GM23338 (cell line): ENCODE measurements around the gene WDR62. TPM values are rescaled to one million over a fixed set of nuclear protein-coding genes. Genes with fewer than 3 reads are reported as not detected.
A peak's percentile ranks its signal among the peaks of the same experiment; 100 is the strongest.

Experiments used
- ATAC-seq: fragments of 200-7000 bp; cut with Tn5 transposase; 3 replicates; pipeline ENCODE4 v1.9.1; 2020
- DNase-seq: peaks from one replicate; pipeline ENCODE4 v3.0.0-alpha.2; 2015; ENCODE audit warnings: low spot score
- H2AFZ ChIP-seq: fragments of 200-600 bp; sonication (generic); 2 replicates; pipeline ENCODE4 v1.8.0; 2016; ENCODE audit warnings: antibody characterized with exemption, mild to moderate bottlenecking, moderate library complexity
- H3F3A ChIP-seq: fragments of 200-600 bp; sonication (generic); replicated peaks from 2 replicates; pipeline ENCODE4 v1.8.0; 2017; ENCODE audit warnings: antibody characterized with exemption, mixed run types, low read depth
- H3K27ac ChIP-seq: fragments of 200-600 bp; sonication (generic); 2 replicates; pipeline ENCODE4 v1.6.1; 2016; ENCODE audit warnings: low read depth
- H3K27me3 ChIP-seq: fragments of 200-600 bp; sonication (generic); 2 replicates; pipeline ENCODE4 v1.8.0; 2016; ENCODE audit warnings: mild to moderate bottlenecking, mixed run types, moderate library complexity; ENCODE audit not compliant: insufficient read depth
- H3K36me3 ChIP-seq: fragments of 200-600 bp; sonication (generic); 2 replicates; pipeline ENCODE4 v1.8.0; 2016; ENCODE audit warnings: mild to moderate bottlenecking; ENCODE audit not compliant: insufficient read depth
- H3K4me1 ChIP-seq: fragments of 200-600 bp; sonication (generic); 2 replicates; pipeline ENCODE4 v1.8.0; 2016; ENCODE audit warnings: mild to moderate bottlenecking, moderate library complexity; ENCODE audit not compliant: insufficient read depth
- H3K4me2 ChIP-seq: fragments of 200-600 bp; sonication (generic); 2 replicates; pipeline ENCODE4 v1.7.1; 2017; ENCODE audit warnings: mixed run types
- H3K4me3 ChIP-seq: fragments of 200-600 bp; sonication (generic); 2 replicates; pipeline ENCODE4 v1.6.1; 2016; ENCODE audit warnings: mixed run types
- H3K79me2 ChIP-seq: fragments of 200-600 bp; sonication (generic); replicated peaks from 2 replicates; pipeline ENCODE4 v1.8.0; 2017; ENCODE audit warnings: mild to moderate bottlenecking; ENCODE audit not compliant: insufficient read depth
- H3K9me2 ChIP-seq: fragments of 200-600 bp; sonication (generic); 2 replicates; pipeline ENCODE4 v1.8.0; 2017; ENCODE audit not compliant: insufficient read depth
- H4K20me1 ChIP-seq: fragments of 200-600 bp; sonication (generic); replicated peaks from 2 replicates; pipeline ENCODE4 v1.8.0; 2017; ENCODE audit warnings: mild to moderate bottlenecking; ENCODE audit not compliant: insufficient read depth
- H3K27ac Mint-ChIP-seq: 2 replicates; pipeline ENCODE4 v1.8.0; 2020; ENCODE audit warnings: inconsistent platforms, mild to moderate bottlenecking, moderate library complexity, mixed read lengths
- H3K27me3 Mint-ChIP-seq: 3 replicates; pipeline ENCODE4 v1.8.0; 2022; ENCODE audit warnings: low read depth, mild to moderate bottlenecking, moderate library complexity, mixed read lengths, inconsistent platforms; ENCODE audit not compliant: insufficient read depth, poor library complexity
- H3K36me3 Mint-ChIP-seq: 3 replicates; pipeline ENCODE4 v1.8.0; 2021; ENCODE audit warnings: low read depth, mild to moderate bottlenecking, inconsistent platforms, moderate library complexity, mixed read lengths
- H3K4me1 Mint-ChIP-seq: 3 replicates; pipeline ENCODE4 v1.8.0; 2020; ENCODE audit warnings: mild to moderate bottlenecking, inconsistent platforms, mixed read lengths
- H3K4me3 Mint-ChIP-seq: 3 replicates; pipeline ENCODE4 v1.8.0; 2021; ENCODE audit warnings: moderate library complexity, mild to moderate bottlenecking, inconsistent platforms, mixed read lengths
- H3K9me3 Mint-ChIP-seq: 3 replicates; pipeline ENCODE4 v1.8.0; 2020; ENCODE audit warnings: moderate library complexity, mild to moderate bottlenecking, inconsistent platforms, mixed read lengths
- CREB1 ChIP-seq: fragments of 250-450 bp; sonication (Bioruptor Pico); IDR thresholded peaks from 2 replicates; pipeline ENCODE4 v1.5.0; 2020; ENCODE audit warnings: low read depth, mild to moderate bottlenecking, moderate library complexity
- EZH2phosphoT487 ChIP-seq: fragments of 200-600 bp; sonication (generic); IDR thresholded peaks from one replicate; pipeline ENCODE4 v1.8.1; 2018; ENCODE audit warnings: antibody characterized with exemption; ENCODE audit not compliant: unreplicated experiment
- JUNB ChIP-seq: IDR thresholded peaks from one replicate; pipeline ENCODE4 v1.6.1; 2016; ENCODE audit warnings: antibody characterized with exemption; ENCODE audit not compliant: unreplicated experiment
- NANOG ChIP-seq: IDR thresholded peaks from 2 replicates; pipeline ENCODE4 v1.6.1; 2016; ENCODE audit warnings: antibody characterized with exemption, borderline replicate concordance
- POLR2AphosphoS5 ChIP-seq: IDR thresholded peaks from 2 replicates; pipeline ENCODE4 v1.6.1; 2016; ENCODE audit warnings: antibody characterized with exemption, low read depth
- REST ChIP-seq: IDR thresholded peaks from one replicate; pipeline ENCODE4 v1.6.1; 2018; ENCODE audit warnings: antibody characterized with exemption; ENCODE audit not compliant: unreplicated experiment
- STAT1 ChIP-seq: IDR thresholded peaks from one replicate; pipeline ENCODE4 v1.6.1; 2016; ENCODE audit warnings: antibody characterized with exemption; ENCODE audit not compliant: unreplicated experiment
- ZNF114 ChIP-seq: fragments of 250-450 bp; sonication (Bioruptor Pico); IDR thresholded peaks from 2 replicates; pipeline ENCODE4 v1.5.0; 2020; ENCODE audit warnings: mild to moderate bottlenecking, moderate library complexity
- ZNF331 ChIP-seq: fragments of 250-450 bp; sonication (Bioruptor Pico); IDR thresholded peaks from 2 replicates; pipeline ENCODE4 v1.5.0; 2020; ENCODE audit warnings: low read depth, mild to moderate bottlenecking, moderate library complexity
- ZNF462 ChIP-seq: fragments of 250-450 bp; sonication (Bioruptor Pico); IDR thresholded peaks from 2 replicates; pipeline ENCODE4 v1.5.0; 2020; ENCODE audit warnings: mild to moderate bottlenecking, moderate library complexity
- polyA plus RNA-seq: library from polyadenylated mRNA; unstranded; fragments of >200 nt; fragmentation: Nextera tagmentation; extraction: Ambion mirVana; gene quantifications from 2 replicates; pipeline ENCODE4 v1.2.1, GENCODE V29; 2016
- total RNA-seq: library from RNA; depleted of rRNA; stranded (reverse); fragments of >200 nt; shearing (Covaris generic); gene quantifications from 2 replicates; pipeline ENCODE4 v1.2.3, GENCODE V29; 2014

Gene WDR62
- total and polyA plus RNA-seq, 2 experiments from 2014 or later = 14.1 to 45.4 TPM

GRCh38 chr19:36136964-36137686 lies 82.4 kb downstream of the WDR62 start (continued):
- TF ChIP-seq ZNF462 (CRISPR knock-in tag) (no peak), EZH2phosphoT487 (no peak), JUNB (no peak)

- peaks cover 16% of the 10 kb centered on the region for H3K4me1 Mint-ChIP-seq
- H3K27ac Mint-ChIP-seq = no peak overlapping the region
- H3K9me2 ChIP-seq = no peaks in the 10 kb centered on the region
- no peaks in the 10 kb centered on the region for H3K27me3 ChIP-seq
- H3K36me3 Mint-ChIP-seq = peaks cover 23% of the 10 kb centered on the region
- H3K27ac ChIP-seq = peak overlapping the region; percentile 79; the same call in 1 of the 2 replicates
- peak overlapping the region; percentile 98 for H3K4me2 ChIP-seq
- peak overlapping the region; percentile 100 for H3K4me3 Mint-ChIP-seq
- DNase-seq (no peak), ATAC-seq (no peak)
- H4K20me1 ChIP-seq = no peaks in the 10 kb centered on the region
- H3K36me3 ChIP-seq = peaks cover 12% of the 10 kb centered on the region
- H3F3A ChIP-seq = peaks cover 12% of the 10 kb centered on the region; the same call in 1 of the 2 replicates
- H3K4me3 ChIP-seq = peak overlapping the region; percentile 100
- H3K27me3 Mint-ChIP-seq = peaks cover 11% of the 10 kb centered on the region
- H3K79me2 ChIP-seq = peaks cover 6% of the 10 kb centered on the region
- H3K4me1 ChIP-seq = no peaks in the 10 kb centered on the region; the same call in 1 of the 2 replicates
- no peaks in the 10 kb centered on the region for H3K9me3 Mint-ChIP-seq
- peak overlapping the region; percentile 98 for H2AFZ ChIP-seq
- TF ChIP-seq ZNF331 (CRISPR knock-in tag) = no peak
- TF ChIP-seq CREB1 (CRISPR knock-in tag) = no peak
- no peak for TF ChIP-seq STAT1
- no peak for TF ChIP-seq ZNF114 (CRISPR knock-in tag)
- TF ChIP-seq POLR2AphosphoS5 = no peak
- no peak for TF ChIP-seq EZH2phosphoT487
- no peak for TF ChIP-seq NANOG
- no peak for TF ChIP-seq REST
These were observed 84.4 kb downstream of the WDR62 start for GRCh38 chr19:36139120-36139472.
